ENCODE measurements around the gene ZKSCAN8.
A peak's percentile ranks its signal among the peaks of the same experiment; 100 is the strongest.
"Not testable (repeated sequence)": the region's sequence is repeated elsewhere in the genome, so short reads cannot be mapped to it uniquely, and the experiment has no call there.

Gene ZKSCAN8

GRCh38 chr6:28141500-28142329, at the start of gene ZKSCAN8:
TSS of gene ZKSCAN8 (plus strand) at chr6:28141883. CDS start at chr6:28148408, 6,525 bp downstream.
- no peak for TF ChIP-seq CTCF (conservative IDR thresholded peaks at IDR 0.05)
- H3K27ac ChIP-seq: peak within 1 kb of the TSS; percentile 76

GRCh38 chr6:28102222-28102621, 39.5 kb upstream of the ZKSCAN8 start:
- not testable (repeated sequence) for H3K27ac ChIP-seq

- not testable (repeated sequence) for H3K27ac ChIP-seq
These were observed 39.0 kb upstream of the ZKSCAN8 start for GRCh38 chr6:28102699-28103098.

- TF ChIP-seq CTCF (conservative IDR thresholded peaks at IDR 0.05): peak; percentile 75
These were observed 37.1 kb upstream of the ZKSCAN8 start for GRCh38 chr6:28104392-28105244.

GRCh38 chr6:28105245-28105639, 36.4 kb upstream of the ZKSCAN8 start:
- no peak for TF ChIP-seq CTCF (conservative IDR thresholded peaks at IDR 0.05)
- H3K27ac ChIP-seq: peak overlapping the region; percentile 88

More at GRCh38 chr6:28104392-28105244, 37.1 kb upstream of the ZKSCAN8 start:
- peak overlapping the region; percentile 88 for H3K27ac ChIP-seq

GRCh38 chr6:28107506-28107905, 34.2 kb upstream of the ZKSCAN8 start:
- H3K27ac ChIP-seq: no peak overlapping the region
- TF ChIP-seq CTCF (conservative IDR thresholded peaks at IDR 0.05): no peak

GRCh38 chr6:28111964-28112363, 29.7 kb upstream of the ZKSCAN8 start:
- no peak for TF ChIP-seq CTCF (conservative IDR thresholded peaks at IDR 0.05)
- no peak overlapping the region for H3K27ac ChIP-seq

GRCh38 chr6:28115799-28116198, 25.9 kb upstream of the ZKSCAN8 start:
- TF ChIP-seq CTCF (conservative IDR thresholded peaks at IDR 0.05): no peak
- H3K27ac ChIP-seq: no peak overlapping the region
